Left forelimb (tissue), 1 donor: Measurements from ENCODE around the gene TMUB1.
A peak's percentile ranks its signal among the peaks of the same experiment; 100 is the strongest.

Experiments
- DNase-seq: peaks from one replicate; pipeline ENCODE4 v3.0.0-alpha.2; 2018; ENCODE audit warnings: low spot score

TMUB1 gene

DNA sequence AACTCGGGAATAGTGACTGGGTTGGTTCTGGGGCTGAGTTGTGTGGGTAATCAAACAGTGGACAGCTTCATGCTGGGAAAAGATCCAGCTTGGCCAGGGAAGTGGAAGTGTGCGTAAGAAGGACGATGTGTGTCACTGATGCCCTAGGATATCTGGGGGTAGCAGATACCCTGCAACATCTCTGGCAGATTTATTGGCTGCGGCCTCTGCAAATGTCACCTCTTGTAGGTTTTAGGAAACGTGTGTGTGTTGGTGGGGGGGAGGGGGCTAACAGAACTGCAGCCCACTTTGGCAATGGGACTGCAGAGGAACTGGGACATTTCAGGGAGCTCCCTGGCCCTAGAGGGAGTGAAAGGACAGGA, 2.0 kb upstream of the TMUB1 start:
- DNase-seq: no peak

- no peak for DNase-seq
These were observed 499 bp upstream of the TMUB1 start for GRCh38 chr7:151083824-151084160.

- no peak for DNase-seq
These were observed 887 bp downstream of the TMUB1 start for GRCh38 chr7:151082141-151083070.

DNA sequence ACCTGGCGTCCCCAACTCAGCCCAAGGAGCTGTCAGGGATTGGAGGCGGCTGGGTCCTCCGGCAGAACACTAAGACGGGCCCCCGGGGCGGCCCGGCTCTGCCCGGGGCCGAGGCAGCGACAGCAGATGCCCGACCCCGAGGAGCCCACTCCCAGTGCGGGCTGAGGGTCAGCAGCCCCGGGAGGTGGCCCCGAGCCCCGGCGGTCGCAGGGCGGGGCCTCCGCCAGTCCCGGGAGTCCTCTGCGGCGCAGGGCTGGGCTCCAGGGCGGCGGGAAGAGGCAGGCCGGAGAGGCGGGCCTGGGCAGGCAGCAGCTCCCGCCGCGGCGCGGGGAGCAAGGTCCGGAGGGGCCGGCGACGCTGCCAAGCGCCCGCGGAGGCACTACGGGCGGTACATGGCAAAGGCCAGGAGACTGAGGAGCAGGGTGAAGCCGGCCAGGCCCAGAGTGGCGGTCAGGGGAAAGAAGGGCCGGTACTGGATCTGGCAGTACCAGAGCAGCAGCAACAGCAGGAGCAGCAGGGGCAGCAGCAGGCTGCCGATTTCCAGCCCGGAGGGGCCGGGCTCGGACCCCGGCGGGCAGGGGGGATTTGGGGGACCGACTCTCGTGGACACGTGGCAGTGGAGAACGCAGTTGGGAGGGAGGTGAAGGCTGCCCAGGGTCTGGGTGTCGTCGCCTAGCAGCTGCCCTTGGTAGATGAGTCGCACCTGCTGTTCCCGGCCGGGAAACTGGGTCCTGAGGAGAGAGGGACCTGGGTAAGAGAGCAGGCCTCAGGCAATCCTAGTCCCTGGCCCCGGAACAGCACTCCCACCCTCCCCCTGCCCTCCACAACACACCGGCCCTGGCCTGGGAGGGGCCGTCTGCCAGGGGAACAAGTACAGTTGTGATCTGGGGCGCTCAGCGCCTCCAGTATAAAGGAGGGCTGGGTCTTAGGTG, 1.9 kb downstream of the TMUB1 start:
- DNase-seq: no peak

- DNase-seq: peak; percentile 93
These were observed 2.6 kb downstream of the TMUB1 start, which contains the start of gene FASTK for GRCh38 chr7:151080522-151081169. Gene FASTK, minus strand, starts transcription at chr7:151080809. Its CDS starts 43 bp downstream, at chr7:151080766.

- DNase-seq: no peak
These were observed 3.2 kb downstream of the TMUB1 start for GRCh38 chr7:151080067-151080521.

DNA sequence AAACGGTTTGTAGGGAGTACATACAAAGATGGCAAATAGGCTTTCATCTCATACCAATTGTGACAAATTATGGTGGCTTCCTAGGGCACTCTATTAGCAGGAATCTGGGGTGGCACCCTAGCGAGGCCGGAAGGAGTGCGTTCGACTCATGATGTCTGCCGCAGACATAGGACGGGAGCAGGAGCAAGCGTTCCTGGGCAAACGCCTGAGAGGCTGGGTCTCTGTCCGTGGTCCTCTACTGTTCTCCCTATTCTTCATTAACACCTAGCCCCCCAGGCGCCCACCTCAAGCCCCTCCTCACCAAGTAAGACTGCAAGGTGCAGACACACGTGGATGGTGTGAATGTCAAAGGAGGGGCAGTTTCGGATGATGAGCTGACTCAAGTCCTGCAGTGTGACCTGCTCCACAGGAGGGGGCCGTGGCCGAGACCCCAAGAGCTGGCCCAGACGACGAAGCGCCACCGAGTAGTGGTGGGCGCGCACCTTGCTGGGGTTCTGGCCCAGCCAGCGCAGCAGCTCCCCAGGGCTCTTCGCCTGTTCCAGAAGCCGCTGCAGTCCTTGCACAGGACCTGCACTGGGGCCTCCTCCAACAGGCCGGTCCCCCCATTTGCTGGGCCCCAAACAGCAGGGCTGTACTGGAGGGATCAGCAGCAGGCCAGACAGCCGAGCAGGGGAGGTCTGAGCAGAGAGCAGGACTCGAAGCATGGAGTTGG, 3.9 kb downstream of the TMUB1 start:
- DNase-seq: no peak

- DNase-seq: no peak
These were observed 4.9 kb downstream of the TMUB1 start for GRCh38 chr7:151078233-151079040.

- DNase-seq: no peak
These were observed 5.5 kb downstream of the TMUB1 start for GRCh38 chr7:151077705-151078232.

- DNase-seq: no peak
These were observed 6.2 kb downstream of the TMUB1 start for GRCh38 chr7:151076863-151077704.

- DNase-seq: no peak
These were observed 7.3 kb downstream of the TMUB1 start for GRCh38 chr7:151075978-151076426.

DNA sequence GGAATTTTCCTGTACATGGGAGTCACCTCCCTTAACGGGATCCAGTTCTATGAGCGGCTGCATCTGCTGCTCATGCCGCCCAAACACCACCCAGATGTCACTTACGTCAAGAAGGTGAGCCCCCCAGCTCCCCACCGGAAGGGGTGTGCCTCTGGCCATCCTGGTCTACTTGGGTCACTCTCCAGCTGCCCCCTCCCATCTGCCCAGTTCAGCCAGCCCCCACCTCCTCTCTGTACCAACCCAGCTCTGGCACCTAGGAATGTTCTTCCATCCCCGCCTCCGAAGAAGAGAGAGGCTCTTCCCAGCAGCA, 7.7 kb downstream of the TMUB1 start:
- DNase-seq: no peak

- no peak for DNase-seq
These were observed 8.3 kb downstream of the TMUB1 start for GRCh38 chr7:151074817-151075661.

- DNase-seq: no peak
These were observed 9.3 kb downstream of the TMUB1 start for GRCh38 chr7:151073990-151074389.

GRCh38 chr7:151071032-151071866, 12.0 kb downstream of the TMUB1 start:
- DNase-seq: no peak

- no peak for DNase-seq
These were observed 12.7 kb downstream of the TMUB1 start for GRCh38 chr7:151070574-151070960.

GRCh38 chr7:151069841-151070573, 13.3 kb downstream of the TMUB1 start:
- DNase-seq: no peak
